SK-N-SH treated with all-trans-retinoic acid at 6 μM for 48 hours (cell line): ENCODE measurements around the gene RNF213.

Source experiments
- ATAC-seq: fragments of 200-7000 bp; cut with Tn5 transposase; 3 replicates; pipeline ENCODE4 v1.9.1; 2020; ENCODE audit warnings: mild to moderate bottlenecking, moderate library complexity
- ARNTL ChIP-seq: fragments of 450-650 bp; formaldehyde crosslinking; IDR thresholded peaks from 2 replicates; pipeline ENCODE4 v1.5.0; 2020; ENCODE audit warnings: low read depth, mild to moderate bottlenecking, moderate library complexity, borderline replicate concordance
- BACH2 ChIP-seq: fragments of 250-450 bp; sonication (Bioruptor Pico); IDR thresholded peaks from 2 replicates; pipeline ENCODE4 v1.9.0; 2021; ENCODE audit warnings: mild to moderate bottlenecking, borderline replicate concordance
- CSDC2 ChIP-seq: fragments of 250-450 bp; sonication (Bioruptor Pico); IDR thresholded peaks from 2 replicates; pipeline ENCODE4 v1.5.0; 2020; ENCODE audit warnings: mild to moderate bottlenecking, moderate library complexity
- ESRRG ChIP-seq: fragments of 250-450 bp; sonication (Bioruptor Pico); IDR thresholded peaks from 2 replicates; pipeline ENCODE4 v1.6.1; 2021; ENCODE audit warnings: mild to moderate bottlenecking
- GLIS3 ChIP-seq: fragments of 250-450 bp; sonication (Bioruptor Pico); IDR thresholded peaks from 2 replicates; pipeline ENCODE4 v1.5.0; 2020; ENCODE audit warnings: mild to moderate bottlenecking, moderate library complexity
- ISL1 ChIP-seq: fragments of 250-450 bp; sonication (Bioruptor Pico); IDR thresholded peaks from 2 replicates; pipeline ENCODE4 v2.1.2; 2022; ENCODE audit warnings: mild to moderate bottlenecking, moderate library complexity
- PPARA ChIP-seq: fragments of 250-450 bp; sonication (Bioruptor Pico); IDR thresholded peaks from 2 replicates; pipeline ENCODE4 v1.5.0; 2020; ENCODE audit warnings: mild to moderate bottlenecking, borderline replicate concordance
- RARB ChIP-seq: fragments of 250-450 bp; sonication (Bioruptor Pico); IDR thresholded peaks from 2 replicates; pipeline ENCODE4 v1.8.0; 2021; ENCODE audit warnings: mild to moderate bottlenecking, moderate library complexity
- SNAI2 ChIP-seq: fragments of 250-450 bp; sonication (Bioruptor Pico); IDR thresholded peaks from 2 replicates; pipeline ENCODE4 v1.5.0; 2020; ENCODE audit warnings: mild to moderate bottlenecking, moderate library complexity
- TCF4 ChIP-seq: fragments of 250-450 bp; sonication (Bioruptor Pico); IDR thresholded peaks from 2 replicates; pipeline ENCODE4 v1.8.0; 2021; ENCODE audit warnings: mild to moderate bottlenecking, moderate library complexity, borderline replicate concordance
- TOX ChIP-seq: fragments of 250-450 bp; sonication (Bioruptor Pico); IDR thresholded peaks from 2 replicates; pipeline ENCODE4 v1.8.0; 2021; ENCODE audit warnings: mild to moderate bottlenecking, moderate library complexity, borderline replicate concordance
- ZFP3 ChIP-seq: fragments of 250-450 bp; sonication (Bioruptor Pico); IDR thresholded peaks from 2 replicates; pipeline ENCODE4 v1.5.0; 2020; ENCODE audit warnings: mild to moderate bottlenecking, moderate library complexity
- ZNF70 ChIP-seq: fragments of 450-650 bp; formaldehyde crosslinking; IDR thresholded peaks from 2 replicates; pipeline ENCODE4 v1.5.0; 2020; ENCODE audit warnings: mild to moderate bottlenecking, moderate library complexity
- ZNF8 ChIP-seq: fragments of 450-650 bp; formaldehyde crosslinking; IDR thresholded peaks from 2 replicates; pipeline ENCODE4 v1.5.0; 2020; ENCODE audit warnings: mild to moderate bottlenecking, moderate library complexity
- TF ChIP-seq, protein P1 (sequence below): fragments of 250-450 bp; sonication (Bioruptor Pico); IDR thresholded peaks from 2 replicates; pipeline ENCODE4 v1.5.1; 2021; ENCODE audit warnings: mild to moderate bottlenecking, moderate library complexity
- TF ChIP-seq, protein P2 (sequence below): fragments of 250-450 bp; sonication (Bioruptor Pico); IDR thresholded peaks from 2 replicates; pipeline ENCODE4 v1.8.0; 2021; ENCODE audit warnings: low read depth, mild to moderate bottlenecking, moderate library complexity, borderline replicate concordance
- TF ChIP-seq, protein P3 (sequence below): fragments of 250-450 bp; sonication (Bioruptor Pico); IDR thresholded peaks from 2 replicates; pipeline ENCODE4 v1.8.0; 2020; ENCODE audit warnings: mild to moderate bottlenecking, moderate library complexity, borderline replicate concordance

Gene RNF213

DNA sequence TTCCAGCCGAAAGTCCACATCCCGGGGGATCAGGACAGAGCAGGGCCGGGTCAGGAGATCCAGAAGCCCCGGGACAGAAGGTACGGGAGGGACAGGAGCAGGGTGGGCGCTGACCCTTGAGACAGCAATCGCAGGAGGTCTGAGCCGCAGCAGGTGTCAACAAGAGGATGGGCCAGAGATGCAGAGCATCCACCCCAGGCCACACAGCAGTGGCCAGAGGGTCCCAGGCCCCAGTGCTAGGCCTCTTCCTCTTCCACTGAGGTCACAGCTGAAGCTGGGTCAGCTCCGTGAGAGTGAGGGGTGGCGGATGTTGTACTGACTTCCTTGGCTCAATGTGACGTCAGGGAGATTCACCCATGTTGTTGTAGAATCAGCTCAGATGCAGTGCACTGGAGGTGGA lies 8.7 kb upstream of the RNF213 start:
- ATAC-seq: no peak
- TF ChIP-seq PPARA (CRISPR knock-in tag): no peak
- TF ChIP-seq, protein P1, sequence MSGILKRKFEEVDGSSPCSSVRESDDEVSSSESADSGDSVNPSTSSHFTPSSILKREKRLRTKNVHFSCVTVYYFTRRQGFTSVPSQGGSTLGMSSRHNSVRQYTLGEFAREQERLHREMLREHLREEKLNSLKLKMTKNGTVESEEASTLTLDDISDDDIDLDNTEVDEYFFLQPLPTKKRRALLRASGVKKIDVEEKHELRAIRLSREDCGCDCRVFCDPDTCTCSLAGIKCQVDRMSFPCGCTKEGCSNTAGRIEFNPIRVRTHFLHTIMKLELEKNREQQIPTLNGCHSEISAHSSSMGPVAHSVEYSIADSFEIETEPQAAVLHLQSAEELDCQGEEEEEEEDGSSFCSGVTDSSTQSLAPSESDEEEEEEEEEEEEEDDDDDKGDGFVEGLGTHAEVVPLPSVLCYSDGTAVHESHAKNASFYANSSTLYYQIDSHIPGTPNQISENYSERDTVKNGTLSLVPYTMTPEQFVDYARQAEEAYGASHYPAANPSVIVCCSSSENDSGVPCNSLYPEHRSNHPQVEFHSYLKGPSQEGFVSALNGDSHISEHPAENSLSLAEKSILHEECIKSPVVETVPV (CRISPR knock-in tag): no peak

DNA sequence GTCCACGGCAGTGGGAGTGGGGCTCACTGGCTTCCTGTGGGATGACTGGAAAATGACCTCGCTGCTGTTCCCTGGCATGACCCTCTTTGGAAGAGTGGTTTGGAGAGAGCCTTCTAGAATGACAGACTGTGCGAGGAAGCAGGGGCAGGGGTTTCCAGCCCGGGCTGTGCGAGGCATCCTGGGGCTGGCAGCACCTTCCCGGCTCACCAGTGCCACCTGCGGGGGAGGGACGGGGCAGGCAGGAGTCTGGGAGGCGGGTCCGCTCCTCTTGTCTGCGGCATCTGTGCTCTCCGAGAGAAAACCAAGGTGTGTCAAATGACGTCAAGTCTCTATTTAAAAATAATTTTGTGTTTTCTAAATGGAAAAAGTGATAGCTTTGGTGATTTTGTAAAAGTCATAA lies 7.8 kb upstream of the RNF213 start:
- peak; percentile 51 for ATAC-seq
- TF ChIP-seq, protein P2, sequence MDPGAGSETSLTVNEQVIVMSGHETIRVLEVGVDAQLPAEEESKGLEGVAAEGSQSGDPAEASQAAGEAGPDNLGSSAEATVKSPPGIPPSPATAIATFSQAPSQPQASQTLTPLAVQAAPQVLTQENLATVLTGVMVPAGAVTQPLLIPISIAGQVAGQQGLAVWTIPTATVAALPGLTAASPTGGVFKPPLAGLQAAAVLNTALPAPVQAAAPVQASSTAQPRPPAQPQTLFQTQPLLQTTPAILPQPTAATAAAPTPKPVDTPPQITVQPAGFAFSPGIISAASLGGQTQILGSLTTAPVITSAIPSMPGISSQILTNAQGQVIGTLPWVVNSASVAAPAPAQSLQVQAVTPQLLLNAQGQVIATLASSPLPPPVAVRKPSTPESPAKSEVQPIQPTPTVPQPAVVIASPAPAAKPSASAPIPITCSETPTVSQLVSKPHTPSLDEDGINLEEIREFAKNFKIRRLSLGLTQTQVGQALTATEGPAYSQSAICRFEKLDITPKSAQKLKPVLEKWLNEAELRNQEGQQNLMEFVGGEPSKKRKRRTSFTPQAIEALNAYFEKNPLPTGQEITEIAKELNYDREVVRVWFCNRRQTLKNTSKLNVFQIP (CRISPR knock-in tag): no peak
- TF ChIP-seq BACH2 (no peak), ZNF70 (CRISPR knock-in tag) (no peak), TCF4 (CRISPR knock-in tag) (no peak)
- TF ChIP-seq, protein P3, sequence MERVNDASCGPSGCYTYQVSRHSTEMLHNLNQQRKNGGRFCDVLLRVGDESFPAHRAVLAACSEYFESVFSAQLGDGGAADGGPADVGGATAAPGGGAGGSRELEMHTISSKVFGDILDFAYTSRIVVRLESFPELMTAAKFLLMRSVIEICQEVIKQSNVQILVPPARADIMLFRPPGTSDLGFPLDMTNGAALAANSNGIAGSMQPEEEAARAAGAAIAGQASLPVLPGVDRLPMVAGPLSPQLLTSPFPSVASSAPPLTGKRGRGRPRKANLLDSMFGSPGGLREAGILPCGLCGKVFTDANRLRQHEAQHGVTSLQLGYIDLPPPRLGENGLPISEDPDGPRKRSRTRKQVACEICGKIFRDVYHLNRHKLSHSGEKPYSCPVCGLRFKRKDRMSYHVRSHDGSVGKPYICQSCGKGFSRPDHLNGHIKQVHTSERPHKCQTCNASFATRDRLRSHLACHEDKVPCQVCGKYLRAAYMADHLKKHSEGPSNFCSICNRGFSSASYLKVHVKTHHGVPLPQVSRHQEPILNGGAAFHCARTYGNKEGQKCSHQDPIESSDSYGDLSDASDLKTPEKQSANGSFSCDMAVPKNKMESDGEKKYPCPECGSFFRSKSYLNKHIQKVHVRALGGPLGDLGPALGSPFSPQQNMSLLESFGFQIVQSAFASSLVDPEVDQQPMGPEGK: no peak

DNA sequence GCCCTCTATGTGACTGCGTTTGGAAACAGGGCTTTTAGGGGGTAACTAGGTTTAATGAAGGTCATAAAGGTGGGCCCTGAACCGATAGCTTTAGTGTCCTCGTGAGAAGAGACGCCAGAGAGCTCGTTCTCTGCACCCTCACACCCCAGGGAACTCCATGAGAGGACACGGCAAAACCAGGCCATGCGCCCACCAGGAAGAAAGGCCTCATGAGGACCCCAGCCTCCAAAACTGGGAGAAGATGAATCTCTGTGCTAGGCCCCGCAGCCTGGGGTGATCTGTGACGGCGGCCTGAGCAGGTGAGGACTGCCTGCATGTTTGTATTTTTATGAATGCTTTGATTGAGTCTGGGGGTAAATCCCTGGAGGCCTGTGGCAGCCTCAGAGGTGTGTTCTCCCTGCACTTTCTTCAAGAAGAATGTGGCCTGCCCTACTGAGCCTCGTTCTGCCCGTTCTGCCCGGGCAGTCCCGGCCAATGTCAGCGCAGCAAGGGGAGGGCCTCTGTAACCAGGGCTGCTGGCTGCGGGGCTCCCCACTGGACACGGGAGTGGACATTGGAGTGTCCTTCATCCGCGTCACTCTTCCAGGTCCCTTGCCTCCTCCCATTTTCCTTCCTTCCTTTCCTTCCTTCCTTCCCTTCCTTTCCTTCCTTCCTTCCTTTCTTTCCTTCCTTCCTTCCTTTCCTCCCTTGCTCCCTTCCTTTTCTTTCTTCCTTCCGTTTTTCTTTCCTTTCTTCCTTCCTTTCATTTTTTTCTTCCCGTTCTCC lies 6.8 kb upstream of the RNF213 start:
- TF ChIP-seq, protein P1 (CRISPR knock-in tag): no peak
- no peak for TF ChIP-seq BACH2
- TF ChIP-seq ESRRG (CRISPR knock-in tag): no peak
- no peak for TF ChIP-seq RARB (CRISPR knock-in tag)
- TF ChIP-seq ISL1 (CRISPR knock-in tag): no peak
- no peak for TF ChIP-seq ZNF8
- no peak for TF ChIP-seq PPARA (CRISPR knock-in tag)
- no peak for TF ChIP-seq ARNTL
- no peak for ATAC-seq

DNA sequence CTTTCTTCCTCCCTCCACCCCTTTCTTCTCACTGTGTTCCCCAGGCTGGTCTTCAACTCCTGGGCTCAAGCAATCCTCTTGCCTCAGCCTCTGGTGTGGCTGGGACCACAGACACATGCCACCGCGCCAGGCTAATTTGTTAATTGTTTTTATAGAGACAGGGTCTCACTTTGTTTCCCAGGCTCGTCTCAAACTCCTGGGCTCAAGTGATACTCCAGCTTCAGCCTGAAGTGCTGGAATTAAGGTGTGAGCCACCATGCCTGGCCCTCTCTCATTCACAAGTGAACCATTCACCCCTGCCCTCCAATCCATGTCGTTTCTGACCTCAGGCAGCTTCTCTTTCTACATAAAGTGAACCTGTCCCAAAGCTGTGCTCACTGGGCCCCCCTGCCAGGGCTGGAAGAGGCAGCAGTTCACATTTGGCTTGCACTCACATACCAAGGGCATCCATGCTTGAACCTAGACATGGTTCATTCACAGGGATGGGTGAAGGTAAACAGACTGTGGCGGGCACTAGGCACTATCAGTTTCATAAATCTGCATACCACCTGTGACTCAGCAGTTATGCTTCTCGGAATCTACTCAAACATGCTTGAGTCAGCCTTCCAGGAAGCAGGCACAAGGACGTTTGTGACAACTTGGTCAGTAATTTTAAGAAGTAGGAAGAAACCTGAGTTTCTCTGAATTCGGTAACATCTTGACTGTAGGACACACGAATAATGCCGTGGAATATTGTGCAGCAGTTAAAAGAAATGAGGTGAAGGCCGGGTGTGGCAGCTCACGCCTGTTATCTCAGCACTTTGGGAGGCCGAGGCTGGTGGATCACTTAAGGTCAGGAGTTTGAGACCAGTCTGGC lies 6.0 kb upstream of the RNF213 start:
- peak; percentile 64 for TF ChIP-seq SNAI2 (CRISPR knock-in tag)
- peak; percentile 33; the same call in 1 of the 2 replicates for TF ChIP-seq TOX (CRISPR knock-in tag)
- peak; percentile 76 for TF ChIP-seq ISL1 (CRISPR knock-in tag)
- peak; percentile 74 for TF ChIP-seq ZFP3 (CRISPR knock-in tag)
- TF ChIP-seq, protein P2 (CRISPR knock-in tag): 0 out of 2 replicates have a peak, but pooled peaks have one; percentile 61
- TF ChIP-seq RARB (CRISPR knock-in tag): 0 out of 2 replicates have a peak, but pooled peaks have one; percentile 34
- no peak for TF ChIP-seq ZNF70 (CRISPR knock-in tag)
- no peak for TF ChIP-seq ARNTL
- peak; percentile 44; the same call in 1 of the 2 replicates for TF ChIP-seq CSDC2 (CRISPR knock-in tag)
- TF ChIP-seq GLIS3 (CRISPR knock-in tag): no peak
- ATAC-seq: peak; percentile 92
